HL-60/S4 treated with phorbol 12-myristate 13-acetate at 8.2 ng/mL for 4 days and 3 days (cell line): ENCODE measurements around the gene ERO1B.
"Not testable (repeated sequence)": the region's sequence is repeated elsewhere in the genome, so short reads cannot be mapped to it uniquely, and the experiment has no call there.

ENCODE experiments used
- in situ Hi-C: fragments of 300-500 bp; cut with MboI; formaldehyde crosslinking; loops from 2 replicates; pipeline ENCODE4 v1.15.0; 2022; ENCODE audit warnings: low sequenced_read_pairs

The ERO1B gene, protein sequence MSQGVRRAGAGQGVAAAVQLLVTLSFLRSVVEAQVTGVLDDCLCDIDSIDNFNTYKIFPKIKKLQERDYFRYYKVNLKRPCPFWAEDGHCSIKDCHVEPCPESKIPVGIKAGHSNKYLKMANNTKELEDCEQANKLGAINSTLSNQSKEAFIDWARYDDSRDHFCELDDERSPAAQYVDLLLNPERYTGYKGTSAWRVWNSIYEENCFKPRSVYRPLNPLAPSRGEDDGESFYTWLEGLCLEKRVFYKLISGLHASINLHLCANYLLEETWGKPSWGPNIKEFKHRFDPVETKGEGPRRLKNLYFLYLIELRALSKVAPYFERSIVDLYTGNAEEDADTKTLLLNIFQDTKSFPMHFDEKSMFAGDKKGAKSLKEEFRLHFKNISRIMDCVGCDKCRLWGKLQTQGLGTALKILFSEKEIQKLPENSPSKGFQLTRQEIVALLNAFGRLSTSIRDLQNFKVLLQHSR

DNA sequence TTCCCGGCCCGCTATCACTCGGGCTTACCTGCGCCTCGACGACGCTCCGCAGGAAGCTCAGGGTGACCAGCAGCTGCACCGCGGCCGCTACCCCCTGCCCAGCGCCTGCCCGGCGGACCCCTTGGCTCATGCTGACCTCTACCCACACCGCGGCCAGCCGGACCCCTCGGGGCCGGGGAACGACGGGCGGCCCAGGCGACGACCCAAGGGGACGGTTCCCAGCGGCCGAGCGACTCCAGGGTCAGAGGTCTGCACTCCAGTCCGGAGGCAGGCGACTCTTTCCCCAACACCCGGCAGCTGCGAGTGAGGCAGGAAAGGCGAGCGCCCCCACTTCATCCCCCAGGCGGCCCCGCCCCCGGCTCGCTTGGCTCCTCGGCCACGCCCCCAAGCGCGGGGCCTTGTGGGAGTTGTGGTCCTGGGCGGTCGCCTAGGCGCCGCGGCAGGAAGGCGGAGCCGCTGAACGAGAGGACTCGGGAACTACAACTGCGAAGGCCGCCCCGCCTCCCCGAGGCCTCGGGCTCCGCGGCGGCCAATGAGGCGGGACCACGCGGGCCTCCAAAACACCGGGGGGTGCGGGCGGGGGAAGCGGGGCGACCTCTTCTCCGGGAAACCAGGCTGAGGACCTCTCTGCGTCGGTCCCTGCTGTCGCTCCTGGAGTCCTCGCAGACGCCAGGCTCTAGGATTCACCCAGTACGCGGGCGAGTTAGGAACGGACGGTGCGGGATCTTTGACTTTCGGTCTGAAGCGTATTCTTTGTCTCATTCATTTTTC lies at the start of gene ERO1B:
Gene ERO1B, minus strand, starts transcription at position 305 of the 771 bp plus-strand sequence. Its CDS starts 175 bp downstream, at position 130.
- in situ Hi-C loops: no loop called here

DNA sequence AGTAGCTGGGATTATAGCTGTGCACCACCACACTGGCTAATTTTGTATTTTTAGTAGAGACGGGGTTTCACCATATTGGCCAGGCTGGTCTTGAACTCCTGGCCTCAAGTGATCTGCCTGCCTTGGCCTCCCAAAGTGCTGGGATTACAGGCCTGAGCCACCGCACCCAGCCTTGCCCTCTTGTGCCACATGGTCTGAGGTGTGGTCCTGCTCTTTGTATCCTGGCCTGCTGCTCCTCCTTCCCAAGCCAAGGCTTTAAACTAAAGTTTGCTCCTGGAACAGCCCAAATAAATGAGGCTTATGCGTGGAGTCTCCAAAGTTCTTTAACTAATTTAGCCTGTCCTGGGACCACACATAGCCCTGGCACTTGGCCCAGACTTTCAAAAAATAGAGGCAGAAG lies 49.7 kb upstream of the ERO1B start:
- in situ Hi-C loops: not testable (repeated sequence)

DNA sequence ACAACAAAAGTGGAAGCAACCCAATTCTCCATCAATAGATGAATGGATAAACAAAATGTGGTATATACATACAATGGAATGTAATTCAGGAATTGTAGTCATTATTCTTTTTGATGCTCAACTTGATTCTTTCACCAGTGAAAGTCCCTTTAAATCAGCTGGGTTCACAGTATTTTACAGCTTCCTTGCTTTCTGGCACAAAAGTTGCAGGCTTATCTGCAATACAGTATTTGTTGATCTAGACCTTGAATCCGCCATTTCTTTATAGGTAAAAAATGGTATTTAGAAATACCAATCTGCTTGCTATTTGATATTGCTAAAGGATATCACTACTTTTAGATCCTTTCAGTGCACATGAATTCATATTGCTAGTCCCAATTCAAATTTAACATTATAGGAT lies 44.7 kb upstream of the ERO1B start:
- in situ Hi-C loops: no loop called here

DNA sequence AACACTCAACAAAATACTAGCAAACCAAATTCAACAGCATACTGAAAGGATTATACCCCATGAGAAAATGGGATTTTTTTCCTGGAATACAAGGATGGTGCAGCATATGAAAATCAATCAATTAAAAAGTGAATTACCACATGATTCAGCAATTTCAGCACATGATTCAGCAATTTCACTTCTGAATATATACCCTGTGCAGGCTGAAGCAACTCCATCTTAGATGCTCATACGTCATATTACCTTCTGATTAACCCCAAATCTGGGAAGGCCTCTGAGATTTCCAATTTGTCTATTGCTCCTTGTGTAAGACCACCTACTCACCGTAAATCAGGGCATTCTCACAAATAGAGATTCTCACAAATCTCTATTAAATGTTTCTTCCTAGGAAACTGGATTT lies 43.8 kb upstream of the ERO1B start:
- in situ Hi-C loops: no loop called here

DNA sequence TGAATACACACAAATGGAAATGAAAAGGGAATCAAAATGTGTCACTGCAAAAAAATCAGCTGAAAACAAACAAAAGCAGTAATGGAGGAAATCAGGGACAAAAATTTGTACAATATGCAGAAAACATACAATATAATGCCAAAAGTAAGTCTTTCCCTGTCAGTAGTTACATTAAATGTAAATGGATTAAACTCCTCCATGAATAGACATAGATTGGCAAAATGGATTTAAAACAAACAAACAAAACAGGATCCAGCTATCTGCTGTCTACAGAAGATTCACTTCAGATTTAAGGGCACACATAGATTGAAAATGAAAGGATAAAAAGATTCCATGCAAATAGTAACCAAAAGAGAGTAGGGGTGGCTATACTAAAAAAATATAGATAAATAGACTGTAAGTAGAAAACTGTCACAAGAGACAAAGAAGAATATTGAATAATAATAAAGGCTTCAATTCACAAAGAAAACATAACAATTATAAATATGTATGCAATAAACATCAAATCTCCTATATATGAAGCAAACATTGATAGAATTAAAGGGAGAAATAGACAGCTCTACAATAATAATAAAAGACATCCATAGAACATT lies 42.2 kb upstream of the ERO1B start:
- in situ Hi-C loops: no loop called here

DNA sequence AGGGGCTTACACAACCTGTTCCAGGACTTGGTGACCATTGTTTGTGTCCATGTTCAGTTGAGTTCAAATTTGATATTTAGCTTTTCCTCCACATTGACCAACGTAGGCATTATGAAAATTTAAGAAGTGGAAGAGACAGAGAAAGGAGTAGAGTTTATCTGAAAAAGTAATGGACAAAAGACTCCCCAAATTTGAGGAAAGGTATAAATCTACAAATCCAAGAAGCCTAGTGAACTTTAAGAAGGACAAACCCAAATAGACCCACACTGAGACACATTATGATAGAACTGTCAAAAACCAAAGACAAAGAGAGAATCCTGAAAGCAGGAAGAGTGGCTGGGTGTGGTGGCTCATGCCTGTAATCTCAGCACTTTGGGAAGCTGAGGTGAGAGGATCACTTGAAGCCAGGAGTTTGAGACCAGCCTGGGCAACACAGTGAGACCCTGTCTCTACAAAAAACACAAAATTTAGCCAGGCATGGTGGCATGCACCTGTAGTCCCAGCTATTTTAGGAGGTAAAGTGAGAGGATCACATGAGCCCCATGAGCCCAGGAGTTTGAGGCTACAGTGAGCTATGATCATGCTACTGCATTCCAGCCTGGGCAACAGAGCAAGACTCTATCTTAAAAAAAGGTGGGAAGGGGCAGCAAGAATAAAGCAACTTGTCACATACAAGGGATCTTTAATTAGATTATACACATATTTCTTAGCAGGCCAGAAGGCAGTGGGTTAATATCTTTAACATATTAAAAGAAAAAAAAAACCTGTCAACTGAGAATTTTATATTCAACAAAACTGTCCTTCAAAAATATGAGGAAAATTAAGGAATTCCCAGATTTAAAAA lies 41.0 kb upstream of the ERO1B start:
- in situ Hi-C loops: no loop called here

DNA sequence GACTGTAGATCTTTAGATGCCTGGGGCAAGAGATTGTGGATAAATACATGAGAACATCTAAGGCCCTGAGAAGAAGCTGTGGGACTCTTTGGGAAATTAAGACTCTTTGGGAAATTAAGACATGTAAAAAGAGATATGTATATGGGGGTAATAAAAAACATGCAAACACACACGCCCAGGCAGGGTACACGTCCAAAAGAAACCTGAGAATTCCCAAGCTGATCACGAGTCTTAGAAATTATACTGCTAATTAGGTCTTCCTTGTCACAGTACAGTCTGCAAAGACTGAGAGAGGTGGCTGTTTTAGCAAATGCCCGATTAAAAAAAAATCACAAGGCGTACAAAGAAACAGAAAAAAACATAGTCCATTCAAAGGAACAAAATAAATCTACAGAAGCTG lies 39.3 kb upstream of the ERO1B start:
- in situ Hi-C loops: no loop called here

DNA sequence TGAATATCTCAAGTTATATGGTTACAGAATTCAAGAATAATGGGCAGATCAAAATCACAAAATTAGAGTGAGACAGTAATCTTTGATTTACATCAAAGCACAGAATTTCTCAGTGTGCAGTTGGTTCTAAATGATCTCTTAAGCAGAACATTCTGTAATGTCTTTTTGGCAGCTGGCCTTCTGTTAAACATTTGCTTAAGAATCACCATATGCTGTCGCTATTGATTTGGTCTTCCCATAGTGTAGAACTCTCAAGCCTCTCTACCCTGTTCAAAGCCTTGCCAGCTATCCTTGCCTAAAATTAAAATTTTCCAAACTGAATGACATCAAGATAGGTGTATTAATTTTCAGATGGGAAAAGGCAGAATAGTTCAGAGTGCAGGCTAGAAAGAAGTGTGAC lies 38.9 kb upstream of the ERO1B start:
- in situ Hi-C loops: no loop called here

DNA sequence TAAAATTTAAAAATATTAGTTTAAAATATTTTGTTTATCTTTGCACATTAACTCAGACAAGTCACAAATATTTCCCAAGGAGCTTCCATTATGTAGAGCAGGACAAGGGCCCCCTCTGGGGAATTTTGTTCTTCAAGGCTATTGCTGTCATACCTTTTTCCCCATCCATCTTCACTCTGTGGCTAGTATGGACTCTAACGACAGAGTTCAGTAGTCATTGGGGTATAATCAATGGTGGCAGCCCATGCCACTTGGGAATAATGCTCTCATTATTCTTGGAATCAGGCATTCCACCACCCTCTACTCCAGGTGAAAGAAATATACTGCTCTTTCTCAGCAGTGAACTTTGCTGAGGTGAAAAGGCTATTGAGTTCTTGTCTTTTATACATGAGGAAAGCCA lies 38.5 kb upstream of the ERO1B start:
- in situ Hi-C loops: no loop called here

DNA sequence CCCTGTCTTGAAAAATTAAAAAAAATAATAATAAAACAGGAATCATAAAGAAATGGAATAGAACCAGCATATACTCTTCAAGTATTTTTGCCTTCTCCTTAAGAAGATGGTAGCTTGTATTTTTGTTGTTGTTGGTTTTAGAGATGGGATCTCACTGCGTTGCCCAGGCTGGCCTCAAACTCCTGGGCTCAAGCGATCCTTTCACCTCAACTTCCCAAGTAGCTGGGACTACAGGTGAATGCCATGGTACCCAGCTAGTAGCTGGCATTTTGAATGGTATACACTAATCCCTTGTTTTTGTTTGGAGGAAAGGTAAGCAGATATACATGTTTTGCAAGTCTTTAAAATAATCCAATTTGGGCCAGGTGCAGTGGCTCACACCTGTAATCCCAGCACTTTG lies 34.7 kb upstream of the ERO1B start:
- in situ Hi-C loops: no loop called here

DNA sequence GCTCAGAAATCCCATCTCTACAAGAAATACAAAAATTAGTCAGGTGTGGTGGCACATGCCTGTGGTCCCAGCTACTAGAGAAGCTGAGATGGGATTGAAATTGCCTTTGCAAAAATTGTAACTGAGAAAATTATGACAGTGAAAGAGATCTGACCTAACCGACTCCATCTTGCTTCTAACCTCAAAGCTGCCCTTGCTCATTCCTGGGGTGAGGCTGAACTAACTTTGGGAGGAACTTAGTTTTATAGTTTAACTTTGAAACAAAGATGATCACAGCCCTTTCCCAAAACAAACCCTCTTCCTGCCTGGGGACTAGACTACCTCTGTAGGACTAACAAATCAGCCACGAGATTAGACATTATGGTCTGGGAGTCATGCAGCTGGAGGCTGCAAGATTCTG lies 33.8 kb upstream of the ERO1B start:
- in situ Hi-C loops: no loop called here

DNA sequence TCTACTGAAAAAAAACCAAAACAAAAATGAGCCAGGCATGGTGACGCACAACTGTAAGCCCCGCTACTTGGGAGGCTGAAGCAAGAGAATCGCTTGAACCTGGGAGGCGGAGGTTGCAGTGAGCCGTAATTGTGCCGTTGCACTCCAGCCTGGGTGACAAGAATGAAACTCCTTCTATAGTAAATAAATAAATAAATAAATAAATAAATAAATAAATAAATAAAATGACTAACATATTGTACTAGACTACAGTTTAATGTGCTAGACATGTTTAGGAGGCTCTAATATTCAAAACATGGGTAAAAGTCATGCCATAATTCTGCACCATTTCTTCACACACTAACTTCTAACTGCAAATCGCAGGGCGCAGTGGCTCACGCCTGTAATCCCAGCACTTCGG lies 33.3 kb upstream of the ERO1B start:
- in situ Hi-C loops: no loop called here

DNA sequence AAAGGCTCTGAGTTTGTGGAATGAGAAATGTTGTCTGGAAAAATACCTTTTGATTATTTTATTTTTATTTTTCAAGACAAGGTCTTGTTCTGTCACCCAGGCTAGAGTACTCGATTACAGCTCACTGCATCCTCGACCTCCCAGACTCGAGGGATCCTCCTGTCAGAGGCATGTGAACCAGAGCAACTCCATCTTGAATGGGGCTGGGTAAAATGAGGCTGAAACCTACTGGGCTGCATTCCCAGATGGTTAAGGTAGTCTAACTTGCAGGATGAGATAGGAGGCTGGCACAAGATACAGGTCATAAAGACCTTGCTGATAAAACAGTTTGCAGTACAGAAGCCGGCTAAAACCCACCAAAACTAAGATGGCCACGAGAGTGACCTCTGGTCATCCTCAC lies 32.3 kb upstream of the ERO1B start:
- in situ Hi-C loops: not testable (repeated sequence)

DNA sequence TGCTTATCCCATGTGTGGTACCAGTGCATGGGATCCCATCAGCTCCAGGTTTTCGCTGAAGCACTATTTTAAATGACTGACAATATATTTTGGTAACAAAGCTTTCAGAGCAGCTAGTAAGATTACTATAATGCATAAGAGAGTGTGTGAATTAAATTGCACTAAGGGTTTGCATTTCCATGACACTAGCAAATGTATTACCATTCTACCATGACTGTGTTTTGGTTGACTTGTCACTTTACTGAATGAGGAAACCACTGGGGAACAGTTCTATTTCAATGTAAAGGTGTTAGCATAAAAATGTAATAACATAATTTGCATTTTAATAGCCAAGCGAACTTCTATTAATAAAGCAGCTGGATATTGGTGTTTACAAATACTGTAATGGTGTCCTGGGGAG lies 31.7 kb upstream of the ERO1B start:
- in situ Hi-C loops: no loop called here

DNA sequence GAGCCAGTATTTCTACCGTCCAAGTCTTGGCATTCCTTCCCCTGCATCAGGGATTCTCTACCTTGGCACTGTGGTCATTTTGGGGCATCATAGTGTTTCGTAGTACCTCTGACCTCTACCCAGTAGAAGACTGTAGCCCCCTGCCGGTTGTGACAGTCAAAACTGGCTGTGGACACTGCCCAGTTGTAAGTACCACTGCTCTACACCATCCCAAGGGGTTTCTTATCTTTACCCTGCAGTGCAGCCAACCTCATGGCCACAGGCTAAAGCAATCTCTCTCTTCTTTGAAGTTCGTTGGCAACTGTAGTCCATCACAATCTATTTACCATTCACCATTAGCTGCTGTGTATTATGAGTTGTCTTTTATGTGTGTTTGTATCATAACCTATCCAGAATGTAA lies 29.3 kb upstream of the ERO1B start:
- in situ Hi-C loops: no loop called here

DNA sequence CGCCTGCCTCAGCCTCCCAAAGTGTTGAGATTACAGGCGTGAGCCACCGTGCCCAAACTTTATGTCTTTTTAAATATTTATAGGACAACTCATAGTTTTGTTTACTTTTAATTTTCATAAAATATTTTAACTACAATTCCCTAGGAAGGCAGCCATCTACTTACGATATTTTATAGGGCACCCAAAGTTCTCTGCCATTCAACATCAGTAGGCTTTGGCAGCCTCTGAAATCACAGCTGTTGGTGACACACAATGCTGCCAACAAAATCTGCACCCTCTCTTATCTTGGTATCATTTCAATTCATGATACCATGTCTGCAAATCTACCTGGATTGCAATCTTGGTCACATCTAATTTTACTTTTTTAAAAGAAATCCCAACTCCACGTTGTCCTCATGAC lies 27.1 kb upstream of the ERO1B start:
- in situ Hi-C loops: no loop called here

DNA sequence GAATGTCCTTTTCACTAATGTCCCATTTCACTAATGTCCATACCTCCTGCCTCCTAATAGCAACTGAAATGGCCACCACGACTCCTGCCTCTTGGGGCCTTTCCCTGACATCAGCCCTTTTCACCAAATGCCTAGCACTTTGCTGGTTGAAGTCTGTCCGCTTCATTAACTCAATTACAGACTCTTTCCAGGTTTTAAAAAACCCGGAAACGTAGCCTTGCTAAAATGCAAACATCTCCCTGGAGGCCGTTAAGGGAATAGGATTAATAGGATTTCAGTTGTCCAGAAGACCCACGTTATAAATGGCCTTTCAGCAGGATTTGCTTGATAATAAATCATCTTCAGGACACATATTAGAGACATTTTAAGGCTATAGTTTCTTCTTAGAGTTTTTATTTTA lies 25.7 kb upstream of the ERO1B start:
- in situ Hi-C loops: no loop called here

DNA sequence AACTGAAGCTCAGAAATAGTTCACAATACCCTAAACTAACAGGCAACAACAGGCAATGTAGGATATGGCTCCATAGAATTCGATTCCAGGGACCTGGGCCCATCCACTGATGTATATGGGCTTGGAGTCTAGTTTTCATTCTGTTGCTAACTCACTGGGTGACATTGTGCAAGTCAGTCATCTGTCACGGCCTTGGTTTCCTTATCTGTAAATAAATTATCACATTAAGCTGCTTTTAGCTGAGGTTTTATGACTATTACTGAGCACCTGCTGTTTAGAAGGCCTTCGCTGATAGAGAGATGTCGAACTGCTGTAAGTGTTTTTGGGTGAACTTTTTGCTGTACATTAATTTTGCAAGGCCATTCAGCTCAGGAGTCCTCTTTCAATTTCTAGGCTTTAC lies 22.9 kb upstream of the ERO1B start:
- in situ Hi-C loops: no loop called here

DNA sequence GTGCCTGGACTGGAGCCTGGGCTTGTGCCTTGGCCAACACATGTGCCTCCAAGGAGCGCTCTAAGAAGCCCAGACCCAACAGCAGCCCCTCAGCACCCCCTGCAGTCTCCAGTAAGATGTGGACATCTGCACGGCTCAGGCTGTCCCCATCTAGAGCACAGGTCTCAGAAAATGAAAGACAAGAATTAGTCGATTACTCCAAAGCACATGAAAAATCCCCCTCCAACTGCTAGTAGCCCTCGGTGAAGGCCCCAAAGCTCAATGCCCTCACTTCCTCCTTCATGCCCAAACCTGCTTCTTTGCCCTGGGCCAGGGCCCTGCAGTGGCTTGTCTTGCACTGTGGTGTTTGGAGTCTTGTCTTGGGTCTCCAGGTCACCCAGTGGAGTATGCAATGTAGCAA lies 21.9 kb upstream of the ERO1B start:
- in situ Hi-C loops: no loop called here

DNA sequence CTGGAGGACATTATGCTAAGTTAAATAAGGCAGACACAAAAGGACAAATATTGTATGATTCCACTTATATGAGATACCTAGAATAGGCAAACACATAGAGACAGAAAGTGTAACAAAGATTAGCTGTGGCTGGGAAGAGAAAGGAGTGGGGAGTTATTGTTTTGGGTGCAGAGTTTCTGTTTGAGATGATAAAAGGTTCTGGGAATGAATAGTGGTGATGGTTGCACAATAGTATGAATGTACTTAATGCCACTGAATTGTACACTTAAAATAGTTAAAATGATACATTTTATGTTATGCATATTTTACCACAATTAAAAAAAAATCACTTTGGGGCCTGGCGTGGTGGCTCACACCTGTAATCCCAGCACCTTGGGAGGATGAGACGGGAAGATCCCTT lies 21.2 kb upstream of the ERO1B start:
- in situ Hi-C loops: no loop called here

DNA sequence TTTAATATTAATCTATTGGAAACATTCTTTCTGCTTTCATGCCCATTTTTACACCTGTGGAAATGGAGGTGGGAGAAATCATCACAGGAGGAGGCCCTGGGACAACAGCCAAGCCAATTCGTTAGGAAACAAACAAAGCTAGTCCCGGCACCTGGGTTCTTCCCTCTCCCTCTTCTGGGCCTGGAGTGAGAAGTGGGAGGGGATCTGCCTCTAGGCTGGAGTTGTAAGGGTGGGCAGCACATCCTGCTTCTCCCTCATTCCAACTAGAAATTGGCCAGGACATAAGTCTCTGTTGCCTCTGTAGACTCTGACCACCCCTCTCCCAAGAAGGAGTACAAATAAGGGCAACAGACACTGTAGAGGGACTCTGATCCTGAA lies 20.2 kb upstream of the ERO1B start:
- in situ Hi-C loops: no loop called here
